ENCODE results near the gene GNL2.

GNL2 gene
- 74.2 to 259 reads per million in 2 experiments for total RNA-seq

- peak; percentile 92 for DNase-seq (ENCODE audit: low read depth)
These were observed at the start of gene GNL2 for GRCh38 chr1:37595440-37596181. TSS of gene GNL2 (minus strand) at chr1:37595937. CDS start at chr1:37595822, 115 bp downstream.

DNA sequence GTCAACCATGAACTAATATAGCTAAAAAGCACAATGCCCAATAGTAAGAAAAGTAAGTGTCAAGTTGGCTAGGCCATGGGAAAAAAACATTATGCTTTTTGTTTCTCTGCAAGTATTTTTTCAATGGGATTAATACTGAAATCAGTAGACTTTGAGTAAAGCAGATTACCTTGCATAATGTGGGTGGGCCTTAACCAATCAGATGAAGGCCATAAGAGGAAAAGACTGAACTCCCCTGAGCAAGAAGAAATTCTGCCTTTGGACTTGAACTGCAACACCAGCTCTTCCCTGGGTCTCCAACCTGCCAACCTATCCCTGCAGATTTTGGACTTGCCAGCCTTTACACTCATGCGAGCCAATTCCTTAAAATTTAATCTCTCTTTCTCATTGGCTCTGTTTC, 45.3 kb upstream of the GNL2 start:
- DNase-seq (ENCODE audit: low read depth): no peak

DNA sequence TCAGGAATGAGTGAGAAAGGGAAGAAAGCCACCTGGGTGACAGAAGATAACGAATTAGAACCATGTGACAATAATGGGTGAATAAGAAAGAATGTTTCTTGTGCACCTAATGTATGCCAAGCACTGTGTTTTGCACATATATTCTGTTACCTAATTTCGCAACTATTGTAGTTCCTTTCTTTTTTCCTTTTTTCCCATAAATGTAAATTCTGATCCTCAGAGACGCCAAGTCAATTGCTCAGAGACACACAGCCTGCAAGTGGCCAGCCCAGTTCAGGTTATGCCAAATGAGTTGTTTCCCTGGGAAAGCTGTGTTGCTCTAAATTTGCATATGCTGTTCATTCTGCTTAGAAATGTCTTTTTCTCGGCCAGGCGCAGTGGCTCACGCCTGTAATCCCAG, 40.7 kb upstream of the GNL2 start:
- no peak for DNase-seq (ENCODE audit: low read depth)

GRCh38 chr1:37634992-37635902, 39.5 kb upstream of the GNL2 start:
- DNase-seq (ENCODE audit: low read depth): no peak

DNA sequence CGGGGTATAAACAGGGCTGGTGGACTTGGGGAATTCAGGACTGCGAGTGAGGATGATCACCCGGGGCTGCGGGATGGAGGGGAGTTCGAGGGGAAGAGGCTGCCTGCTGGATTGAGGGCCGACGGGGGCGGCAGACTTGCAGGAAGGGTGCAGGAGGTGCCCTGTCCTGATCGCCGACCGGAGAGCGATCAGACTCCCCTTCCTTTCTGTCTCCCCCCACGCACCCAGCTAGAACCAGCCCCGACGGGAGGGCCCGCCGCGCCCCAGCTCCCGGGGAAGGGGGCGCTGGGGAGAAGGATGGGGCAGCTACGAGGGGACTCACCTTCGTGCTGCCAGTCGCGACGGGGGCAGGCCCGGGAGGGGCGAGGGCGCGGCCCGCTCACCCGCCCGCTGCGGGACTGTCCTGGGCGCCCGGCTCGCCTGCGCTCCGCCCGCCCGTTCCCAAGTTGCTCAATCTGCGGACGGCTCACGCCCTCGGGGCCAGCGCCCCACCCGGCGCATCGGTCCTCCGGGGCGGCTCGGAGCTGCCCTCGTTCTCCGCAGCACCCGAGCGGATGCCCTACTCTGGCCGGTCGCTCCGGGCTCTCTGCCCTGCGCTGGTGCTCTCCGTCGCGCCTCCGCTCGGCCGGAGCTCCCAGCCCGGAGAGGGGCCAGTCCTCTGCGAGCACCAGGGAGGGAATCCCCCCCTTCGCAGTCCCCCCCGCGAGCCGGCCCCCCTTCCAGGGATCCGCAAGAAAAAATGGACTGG, 38.7 kb upstream of the GNL2 start, which contains the start of gene RSPO1:
TSS of gene RSPO1 (minus strand) at position 649 of the 748 bp plus-strand sequence. CDS start 5,231 bp downstream, outside the sequence.
- no peak for DNase-seq (ENCODE audit: low read depth)

DNA sequence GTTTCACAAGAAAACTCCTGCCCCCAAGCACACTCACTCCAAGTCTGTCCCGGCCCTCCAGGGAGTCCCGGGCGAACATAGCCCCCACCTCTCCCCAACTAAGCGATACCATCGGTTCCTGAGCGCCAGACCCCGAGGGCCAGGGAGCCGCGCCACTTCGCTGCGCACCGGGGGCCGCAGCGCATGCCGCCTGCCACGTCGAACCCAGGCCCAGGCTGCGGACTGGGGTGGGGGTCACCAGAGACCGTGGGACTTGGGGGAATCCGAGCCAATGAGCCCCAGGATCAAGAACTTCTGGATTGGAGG, 38.2 kb upstream of the GNL2 start:
- no peak for DNase-seq (ENCODE audit: low read depth)

GRCh38 chr1:37633040-37633937, 37.6 kb upstream of the GNL2 start:
- no peak for DNase-seq (ENCODE audit: low read depth)

GRCh38 chr1:37631036-37631435, 35.3 kb upstream of the GNL2 start:
- DNase-seq (ENCODE audit: low read depth): no peak

DNA sequence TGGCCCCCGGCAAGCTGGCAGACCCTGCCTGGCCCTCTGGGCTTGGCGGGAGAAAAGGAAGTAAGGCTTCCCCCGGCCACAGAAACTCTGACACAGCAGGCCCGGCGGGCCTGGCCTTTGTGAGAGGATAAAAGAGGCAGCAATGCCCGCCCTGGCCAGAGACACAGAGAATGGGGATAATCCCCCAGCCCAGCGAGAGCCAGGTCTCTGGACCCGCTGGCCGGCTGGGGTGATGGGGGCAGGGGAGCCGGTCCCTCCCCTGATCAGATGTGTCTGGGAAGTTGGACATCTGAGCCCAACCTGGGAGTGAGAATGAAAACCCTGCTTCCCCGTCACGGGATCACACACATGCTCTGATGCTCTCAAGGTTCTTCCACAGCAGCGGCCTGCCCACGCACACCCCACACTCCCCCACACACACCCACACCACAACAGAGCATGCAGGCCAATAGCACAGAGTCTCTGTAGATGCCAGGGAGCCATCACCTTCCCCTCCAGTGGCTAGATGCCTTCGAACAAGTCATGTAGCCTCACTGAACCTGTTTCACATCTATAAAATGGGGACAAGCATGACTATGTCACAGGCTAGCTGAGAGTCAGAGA, 34.8 kb upstream of the GNL2 start:
- no peak for DNase-seq (ENCODE audit: low read depth)

DNA sequence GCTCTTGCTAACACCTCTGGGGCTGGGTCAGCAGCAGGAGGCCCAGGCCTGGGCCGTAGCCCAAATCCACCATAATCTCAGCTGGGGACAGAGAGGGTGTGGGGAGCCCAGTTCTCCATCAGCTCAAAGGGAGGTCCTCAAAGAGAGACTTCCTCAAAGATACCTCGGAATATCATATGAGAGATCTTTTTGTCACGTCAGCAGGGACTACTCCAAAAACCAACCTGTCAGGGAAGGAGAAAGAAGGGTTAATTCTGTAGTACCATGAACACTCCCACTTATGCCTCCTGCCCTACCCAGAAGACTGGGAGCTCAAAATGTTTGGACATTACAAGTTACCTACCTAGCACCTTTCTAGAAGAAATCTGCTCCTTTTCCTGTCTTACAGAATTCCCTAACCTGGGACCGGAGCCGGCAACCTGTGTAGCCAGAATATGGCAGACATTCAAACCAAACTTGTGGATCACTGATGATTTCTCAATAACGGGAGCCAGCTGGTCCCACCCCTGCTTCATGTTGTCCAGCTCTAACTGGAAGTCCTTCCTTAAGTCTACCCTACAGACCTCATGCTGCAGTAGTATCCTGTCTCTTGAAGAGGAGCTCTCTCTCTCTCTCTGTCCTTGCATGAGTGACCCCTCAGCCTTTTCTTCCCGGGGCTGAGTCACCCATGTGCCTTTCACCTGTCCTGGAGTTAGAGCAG, 34.1 kb upstream of the GNL2 start:
- no peak for DNase-seq (ENCODE audit: low read depth)

DNA sequence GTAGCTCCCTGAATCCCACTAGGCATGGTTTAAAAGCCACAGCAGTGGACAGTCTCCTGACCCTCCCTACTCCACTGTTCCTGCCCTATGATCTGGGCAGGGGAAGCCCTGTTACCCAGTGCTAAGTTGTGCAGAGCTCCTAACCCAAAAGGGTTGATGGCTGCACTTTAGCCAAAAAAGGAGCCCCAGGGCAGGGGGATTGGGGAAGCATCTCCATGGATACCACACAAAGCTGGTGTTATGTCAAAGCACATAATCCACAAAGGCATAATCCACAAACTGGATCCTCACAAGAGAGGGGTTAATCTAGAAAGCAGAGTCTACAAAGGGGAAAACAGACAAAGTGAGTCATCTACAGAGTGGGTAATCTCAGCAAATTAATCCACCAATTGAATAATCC, 33.3 kb upstream of the GNL2 start:
- DNase-seq (ENCODE audit: low read depth): no peak

DNA sequence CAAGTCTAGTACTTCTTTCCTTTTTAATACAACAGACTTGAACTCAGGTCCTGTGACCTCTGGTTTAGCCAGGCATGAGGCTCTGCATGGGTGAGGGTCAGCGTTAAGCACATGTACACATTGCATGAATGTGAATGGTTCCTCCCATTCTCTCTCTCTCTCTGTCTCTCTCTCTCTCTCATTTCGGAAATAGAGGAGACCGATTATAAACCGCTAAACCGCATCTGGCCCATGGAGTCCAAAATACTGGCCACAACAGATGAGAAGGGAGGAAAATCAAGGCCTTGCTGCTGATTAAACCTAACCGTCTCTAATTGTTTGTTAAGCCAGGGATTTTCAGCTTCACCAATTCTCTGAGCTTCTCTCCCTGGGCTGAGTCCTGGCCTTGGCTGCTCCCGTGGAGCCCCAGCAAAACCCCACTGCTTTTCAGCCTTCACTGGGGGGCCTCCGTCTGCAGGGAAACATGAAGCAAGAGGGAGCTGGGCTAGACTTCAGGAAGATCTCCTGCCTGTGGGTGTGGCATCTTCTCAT, 32.4 kb upstream of the GNL2 start:
- no peak for DNase-seq (ENCODE audit: low read depth)

GRCh38 chr1:37622131-37622530, 26.4 kb upstream of the GNL2 start:
- DNase-seq (ENCODE audit: low read depth): no peak

GRCh38 chr1:37621326-37621870, 25.7 kb upstream of the GNL2 start:
- no peak for DNase-seq (ENCODE audit: low read depth)

- DNase-seq (ENCODE audit: low read depth): no peak
These were observed 25.0 kb upstream of the GNL2 start for GRCh38 chr1:37620707-37621106.

DNA sequence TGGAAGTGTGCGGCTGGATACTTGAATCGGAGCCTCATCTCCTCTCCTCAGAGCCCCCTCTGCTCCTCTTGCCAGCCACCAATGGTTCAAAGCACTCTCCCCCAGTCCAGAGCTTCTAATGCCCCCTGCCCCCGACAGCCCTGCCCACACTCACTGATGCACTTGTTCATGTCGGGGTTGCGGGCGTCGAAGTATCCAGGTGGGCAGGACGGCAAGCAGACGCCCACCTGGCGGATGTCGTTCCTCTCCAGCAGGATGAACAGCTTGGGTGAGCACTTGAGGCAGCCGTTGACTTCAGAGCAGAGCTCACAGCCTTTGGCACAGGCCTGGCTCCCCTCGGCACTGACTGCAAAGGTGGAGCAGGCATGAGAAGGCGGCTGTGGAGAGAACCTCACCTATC, 20.6 kb upstream of the GNL2 start:
- no peak for DNase-seq (ENCODE audit: low read depth)

DNA sequence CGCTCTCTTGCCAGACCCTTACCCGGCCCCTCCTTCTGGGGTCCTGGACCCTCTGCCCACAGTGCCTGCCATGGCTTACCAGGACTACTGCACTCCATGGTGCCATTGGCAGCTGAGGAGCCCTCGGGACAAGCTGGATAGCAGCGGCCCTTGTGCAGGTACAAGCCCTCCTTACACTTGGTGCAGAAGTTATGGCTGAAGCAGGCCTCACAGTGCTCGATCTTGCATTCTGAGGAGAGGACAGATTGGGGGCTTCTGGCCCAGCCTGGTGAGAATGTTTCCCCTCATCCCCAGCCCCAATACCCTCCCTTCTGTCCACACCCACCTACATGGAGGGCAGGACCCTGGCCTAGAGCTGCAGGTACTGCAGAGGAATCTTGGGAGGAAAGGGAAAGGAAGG, 18.4 kb upstream of the GNL2 start:
- DNase-seq (ENCODE audit: low read depth): no peak

GRCh38 chr1:37612186-37612585, 16.4 kb upstream of the GNL2 start:
- DNase-seq (ENCODE audit: low read depth): no peak

GRCh38 chr1:37609994-37610393, 14.3 kb upstream of the GNL2 start:
- no peak for DNase-seq (ENCODE audit: low read depth)

DNA sequence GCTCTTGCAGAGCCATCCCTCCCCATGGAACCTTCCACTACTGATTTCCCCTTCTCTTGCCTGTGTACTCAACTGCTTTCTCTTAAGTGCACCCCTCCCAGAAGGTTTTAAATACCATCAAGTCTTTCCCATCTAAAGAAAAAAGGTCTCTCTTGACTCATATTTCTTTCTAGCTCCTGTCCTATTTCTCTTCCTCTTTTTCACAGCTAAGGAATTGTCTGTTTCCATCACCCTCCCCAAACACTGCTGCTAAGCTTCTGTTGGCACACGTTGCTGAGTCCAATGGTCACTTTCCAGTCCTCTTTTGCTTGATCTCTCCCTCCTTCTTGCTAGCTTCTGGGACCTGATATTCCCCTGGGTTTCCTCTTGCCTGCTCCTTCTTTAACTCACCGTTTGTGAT, 13.3 kb upstream of the GNL2 start:
- DNase-seq (ENCODE audit: low read depth): no peak
